H7 (cell line): Measurements from ENCODE around the gene USF3. TPM values are rescaled to one million over a fixed set of nuclear protein-coding genes. Genes with fewer than 3 reads are reported as not detected.

ENCODE experiments used
- DNase-seq: peaks from one replicate; pipeline ENCODE4 v3.0.0; 2012
- H3K27me3 ChIP-seq: 2 replicates; pipeline ENCODE4 v1.6.0; 2011; ENCODE audit warnings: mild to moderate bottlenecking, low read length; ENCODE audit not compliant: control insufficient read depth, insufficient read depth
- H3K36me3 ChIP-seq: replicated peaks from 2 replicates; pipeline ENCODE4 v1.5.1; 2011; ENCODE audit warnings: low read length; ENCODE audit not compliant: control insufficient read depth, insufficient read depth
- H3K4me3 ChIP-seq: 2 replicates; pipeline ENCODE4 v1.5.1; 2011; ENCODE audit warnings: low read depth, mild to moderate bottlenecking, control low read depth, low read length, moderate library complexity; ENCODE audit not compliant: insufficient read depth
- total RNA-seq: library from RNA; depleted of rRNA; stranded (reverse); fragments of >200 nt; shearing (Covaris generic); gene quantifications from 2 replicates; pipeline ENCODE4 v1.2.3, GENCODE V29; 2014; rRNA removed

Gene USF3
- total RNA-seq, 1 experiment from 2014 or later = 7.3 TPM

GRCh38 chr3:113623811-113624210 lies 72.6 kb downstream of the USF3 start:
- no peak for DNase-seq
- H3K4me3 ChIP-seq = no peak overlapping the region
- no peaks in the 10 kb centered on the region for H3K36me3 ChIP-seq
- no peaks in the 10 kb centered on the region for H3K27me3 ChIP-seq

DNA sequence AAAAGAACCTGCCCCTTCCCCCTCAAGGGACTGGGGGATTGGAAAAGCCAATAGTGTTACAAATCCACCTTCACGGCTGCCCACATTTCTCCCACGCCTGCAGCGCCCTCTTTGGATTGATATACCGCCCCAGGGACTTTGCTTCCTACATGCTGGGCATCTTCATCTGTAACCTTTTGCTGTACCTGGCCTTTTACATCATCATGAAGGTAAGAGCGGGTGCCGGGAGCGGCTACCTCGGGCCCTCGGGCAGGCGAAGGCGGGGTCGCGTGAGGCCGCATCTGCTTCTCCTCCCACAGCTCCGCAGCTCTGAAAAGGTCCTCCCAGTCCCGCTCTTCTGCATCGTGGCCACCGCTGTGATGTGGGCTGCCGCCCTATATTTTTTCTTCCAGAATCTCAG lies 73.1 kb downstream of the USF3 start:
- Histone ChIP-seq H3K27me3 (no peaks in the 10 kb centered on the region), H3K36me3 (no peaks in the 10 kb centered on the region), H3K4me3 (no peak overlapping the region)
- peak; percentile 77 for DNase-seq

- Histone ChIP-seq H3K36me3 (no peaks in the 10 kb centered on the region), H3K4me3 (no peak overlapping the region), H3K27me3 (no peaks in the 10 kb centered on the region)
- DNase-seq = no peak
Measured at GRCh38 chr3:113620091-113620490, 76.4 kb downstream of the USF3 start.

- no peaks in the 10 kb centered on the region for H3K27me3 ChIP-seq
- no peak overlapping the region for H3K4me3 ChIP-seq
- DNase-seq = no peak
- no peaks in the 10 kb centered on the region for H3K36me3 ChIP-seq
Measured at GRCh38 chr3:113617726-113618125, 78.7 kb downstream of the USF3 start.

DNA sequence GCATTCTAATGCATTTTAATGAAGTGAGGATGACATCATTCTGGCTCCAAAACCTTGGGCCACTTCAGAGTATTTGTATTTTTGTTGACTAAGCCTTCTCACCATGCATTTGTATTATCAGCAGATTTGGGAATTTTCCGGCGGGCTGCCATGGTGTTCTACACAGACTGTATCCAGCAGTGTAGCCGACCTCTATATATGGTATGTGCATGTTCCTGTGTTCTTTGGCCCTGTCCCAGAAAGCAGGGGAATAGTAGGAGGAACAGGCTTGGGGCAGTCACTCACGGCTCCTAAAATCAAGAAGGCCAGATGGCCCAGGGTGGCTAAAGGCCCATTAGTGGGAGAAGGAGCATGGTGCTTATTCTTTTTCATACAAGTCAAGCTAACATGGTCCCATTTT lies 80.5 kb downstream of the USF3 start:
- Histone ChIP-seq H3K27me3 (no peaks in the 10 kb centered on the region), H3K36me3 (no peaks in the 10 kb centered on the region), H3K4me3 (no peak overlapping the region)
- DNase-seq = no peak

GRCh38 chr3:113614402-113614801 lies 82.0 kb downstream of the USF3 start:
- no peak for DNase-seq
- Histone ChIP-seq H3K36me3 (no peaks in the 10 kb centered on the region), H3K4me3 (no peak overlapping the region), H3K27me3 (no peaks in the 10 kb centered on the region)

GRCh38 chr3:113607219-113607596 lies 89.2 kb downstream of the USF3 start:
- no peak overlapping the region for H3K4me3 ChIP-seq
- H3K36me3 ChIP-seq = no peaks in the 10 kb centered on the region
- no peaks in the 10 kb centered on the region for H3K27me3 ChIP-seq
- DNase-seq = no peak

GRCh38 chr3:113606539-113607218 lies 89.8 kb downstream of the USF3 start:
- H3K27me3 ChIP-seq = no peaks in the 10 kb centered on the region
- H3K36me3 ChIP-seq = no peaks in the 10 kb centered on the region
- H3K4me3 ChIP-seq = no peak overlapping the region
- no peak for DNase-seq

DNA sequence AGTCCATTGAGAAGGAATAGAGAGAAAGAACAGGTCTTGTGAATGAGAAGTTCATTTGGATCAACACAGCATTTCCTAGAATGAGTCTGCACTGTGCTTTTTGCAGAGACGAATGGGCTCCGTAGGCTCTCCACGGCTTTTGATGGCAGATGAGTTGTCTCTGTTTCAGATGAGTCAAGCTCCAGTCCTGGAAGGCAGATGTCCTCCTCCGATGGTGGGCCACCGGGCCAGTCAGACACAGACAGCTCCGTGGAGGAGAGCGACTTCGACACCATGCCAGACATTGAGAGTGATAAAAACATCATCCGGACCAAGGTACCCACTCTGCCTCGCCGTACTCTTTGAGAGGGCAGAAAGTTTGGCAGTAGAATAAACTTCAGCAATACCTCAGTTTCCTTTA lies 93.6 kb downstream of the USF3 start:
- H3K4me3 ChIP-seq = no peak overlapping the region
- no peak for DNase-seq
- H3K27me3 ChIP-seq = no peaks in the 10 kb centered on the region
- H3K36me3 ChIP-seq = no peaks in the 10 kb centered on the region

DNA sequence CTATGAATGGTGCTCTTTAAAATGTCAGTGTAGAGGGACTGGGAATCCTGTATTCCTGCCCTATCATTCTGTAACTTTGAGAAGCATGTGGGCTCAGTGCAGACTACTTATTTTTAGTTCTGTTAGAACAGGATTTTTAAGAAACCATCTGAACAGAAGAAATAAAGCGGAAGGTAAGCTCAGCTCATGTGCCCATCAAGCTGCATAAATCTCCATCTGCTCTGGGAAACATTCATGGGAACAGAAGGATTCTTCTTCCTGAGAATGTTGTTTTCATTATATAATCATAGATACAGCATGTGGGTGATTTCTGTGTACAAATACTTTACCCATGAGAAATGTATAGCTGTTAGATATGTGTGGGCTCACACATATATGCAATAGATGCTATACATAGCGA lies 94.2 kb downstream of the USF3 start:
- Histone ChIP-seq H3K36me3 (no peaks in the 10 kb centered on the region), H3K27me3 (no peaks in the 10 kb centered on the region), H3K4me3 (no peak overlapping the region)
- DNase-seq = no peak

DNA sequence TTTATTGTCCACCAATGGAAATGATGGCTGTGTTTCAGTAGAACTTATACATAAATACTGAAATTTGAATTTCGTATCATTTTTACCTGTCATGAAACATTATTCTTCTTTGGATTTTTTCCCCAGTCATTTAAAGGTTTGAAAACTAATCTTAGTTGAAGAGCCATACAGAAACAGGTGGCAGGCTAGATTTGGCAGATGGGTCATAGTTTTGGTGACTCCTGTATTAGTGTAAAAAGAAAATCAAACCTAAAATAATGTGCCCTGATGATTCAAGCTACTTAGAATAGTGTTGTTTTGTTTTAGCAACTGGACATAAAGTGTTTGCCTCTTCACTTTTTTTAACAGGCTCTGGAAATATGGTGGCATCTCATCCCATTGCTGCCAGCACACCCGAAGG lies 95.2 kb downstream of the USF3 start:
- no peaks in the 10 kb centered on the region for H3K36me3 ChIP-seq
- no peak overlapping the region for H3K4me3 ChIP-seq
- H3K27me3 ChIP-seq = no peaks in the 10 kb centered on the region
- DNase-seq = no peak

- no peak for DNase-seq
- no peaks in the 10 kb centered on the region for H3K27me3 ChIP-seq
- H3K36me3 ChIP-seq = no peaks in the 10 kb centered on the region
- H3K4me3 ChIP-seq = no peak overlapping the region
Measured at GRCh38 chr3:113600418-113601182, 95.8 kb downstream of the USF3 start.

Other genes starting within 250 kb of the USF3 start
- 11.2 and 13.0 TPM in 2 replicates for gene SPICE1, start 181.5 kb downstream of the USF3 start, total RNA-seq
- gene SIDT1, start 164.1 kb downstream of the USF3 start, total RNA-seq = not detected in 2 replicates
- gene NAA50, start 49.6 kb upstream of the USF3 start, total RNA-seq = 149 and 159 TPM in 2 replicates
- 67.4 and 75.5 TPM in 2 replicates for gene ATP6V1A, start 50.4 kb upstream of the USF3 start, total RNA-seq
- 1.0 and 4.1 TPM in 2 replicates for gene GRAMD1C, start 142.1 kb upstream of the USF3 start, total RNA-seq